GM23338 (cell line): ENCODE measurements around the gene KLK2. TPM values are rescaled to one million over a fixed set of nuclear protein-coding genes. Genes with fewer than 3 reads are reported as not detected.

ENCODE experiments used
- ATAC-seq: fragments of 200-7000 bp; cut with Tn5 transposase; 3 replicates; pipeline ENCODE4 v1.9.1; 2020
- DNase-seq: peaks from one replicate; pipeline ENCODE4 v3.0.0-alpha.2; 2015; ENCODE audit warnings: low spot score
- H2AFZ ChIP-seq: fragments of 200-600 bp; sonication (generic); 2 replicates; pipeline ENCODE4 v1.8.0; 2016; ENCODE audit warnings: antibody characterized with exemption, mild to moderate bottlenecking, moderate library complexity
- H3F3A ChIP-seq: fragments of 200-600 bp; sonication (generic); replicated peaks from 2 replicates; pipeline ENCODE4 v1.8.0; 2017; ENCODE audit warnings: antibody characterized with exemption, mixed run types, low read depth
- H3K27ac ChIP-seq: fragments of 200-600 bp; sonication (generic); 2 replicates; pipeline ENCODE4 v1.6.1; 2016; ENCODE audit warnings: low read depth
- H3K27me3 ChIP-seq: fragments of 200-600 bp; sonication (generic); 2 replicates; pipeline ENCODE4 v1.8.0; 2016; ENCODE audit warnings: mild to moderate bottlenecking, mixed run types, moderate library complexity; ENCODE audit not compliant: insufficient read depth
- H3K36me3 ChIP-seq: fragments of 200-600 bp; sonication (generic); 2 replicates; pipeline ENCODE4 v1.8.0; 2016; ENCODE audit warnings: mild to moderate bottlenecking; ENCODE audit not compliant: insufficient read depth
- H3K4me1 ChIP-seq: fragments of 200-600 bp; sonication (generic); 2 replicates; pipeline ENCODE4 v1.8.0; 2016; ENCODE audit warnings: mild to moderate bottlenecking, moderate library complexity; ENCODE audit not compliant: insufficient read depth
- H3K4me2 ChIP-seq: fragments of 200-600 bp; sonication (generic); 2 replicates; pipeline ENCODE4 v1.7.1; 2017; ENCODE audit warnings: mixed run types
- H3K4me3 ChIP-seq: fragments of 200-600 bp; sonication (generic); 2 replicates; pipeline ENCODE4 v1.6.1; 2016; ENCODE audit warnings: mixed run types
- H3K79me2 ChIP-seq: fragments of 200-600 bp; sonication (generic); replicated peaks from 2 replicates; pipeline ENCODE4 v1.8.0; 2017; ENCODE audit warnings: mild to moderate bottlenecking; ENCODE audit not compliant: insufficient read depth
- H3K9me2 ChIP-seq: fragments of 200-600 bp; sonication (generic); 2 replicates; pipeline ENCODE4 v1.8.0; 2017; ENCODE audit not compliant: insufficient read depth
- H4K20me1 ChIP-seq: fragments of 200-600 bp; sonication (generic); replicated peaks from 2 replicates; pipeline ENCODE4 v1.8.0; 2017; ENCODE audit warnings: mild to moderate bottlenecking; ENCODE audit not compliant: insufficient read depth
- H3K27ac Mint-ChIP-seq: 2 replicates; pipeline ENCODE4 v1.8.0; 2020; ENCODE audit warnings: inconsistent platforms, mild to moderate bottlenecking, moderate library complexity, mixed read lengths
- H3K27me3 Mint-ChIP-seq: 3 replicates; pipeline ENCODE4 v1.8.0; 2022; ENCODE audit warnings: low read depth, mild to moderate bottlenecking, moderate library complexity, mixed read lengths, inconsistent platforms; ENCODE audit not compliant: insufficient read depth, poor library complexity
- H3K36me3 Mint-ChIP-seq: 3 replicates; pipeline ENCODE4 v1.8.0; 2021; ENCODE audit warnings: low read depth, mild to moderate bottlenecking, inconsistent platforms, moderate library complexity, mixed read lengths
- H3K4me1 Mint-ChIP-seq: 3 replicates; pipeline ENCODE4 v1.8.0; 2020; ENCODE audit warnings: mild to moderate bottlenecking, inconsistent platforms, mixed read lengths
- H3K4me3 Mint-ChIP-seq: 3 replicates; pipeline ENCODE4 v1.8.0; 2021; ENCODE audit warnings: moderate library complexity, mild to moderate bottlenecking, inconsistent platforms, mixed read lengths
- H3K9me3 Mint-ChIP-seq: 3 replicates; pipeline ENCODE4 v1.8.0; 2020; ENCODE audit warnings: moderate library complexity, mild to moderate bottlenecking, inconsistent platforms, mixed read lengths
- CREB1 ChIP-seq: fragments of 250-450 bp; sonication (Bioruptor Pico); IDR thresholded peaks from 2 replicates; pipeline ENCODE4 v1.5.0; 2020; ENCODE audit warnings: low read depth, mild to moderate bottlenecking, moderate library complexity
- EZH2 ChIP-seq: fragments of 200-600 bp; sonication (generic); IDR thresholded peaks from one replicate; pipeline ENCODE4 v1.8.0; 2017; ENCODE audit warnings: antibody characterized with exemption, mild to moderate bottlenecking, low read depth; ENCODE audit not compliant: unreplicated experiment
- EZH2phosphoT487 ChIP-seq: fragments of 200-600 bp; sonication (generic); IDR thresholded peaks from one replicate; pipeline ENCODE4 v1.8.1; 2018; ENCODE audit warnings: antibody characterized with exemption; ENCODE audit not compliant: unreplicated experiment
- JUNB ChIP-seq: IDR thresholded peaks from one replicate; pipeline ENCODE4 v1.6.1; 2016; ENCODE audit warnings: antibody characterized with exemption; ENCODE audit not compliant: unreplicated experiment
- NANOG ChIP-seq: IDR thresholded peaks from 2 replicates; pipeline ENCODE4 v1.6.1; 2016; ENCODE audit warnings: antibody characterized with exemption, borderline replicate concordance
- POLR2AphosphoS5 ChIP-seq: IDR thresholded peaks from 2 replicates; pipeline ENCODE4 v1.6.1; 2016; ENCODE audit warnings: antibody characterized with exemption, low read depth
- REST ChIP-seq: IDR thresholded peaks from one replicate; pipeline ENCODE4 v1.6.1; 2018; ENCODE audit warnings: antibody characterized with exemption; ENCODE audit not compliant: unreplicated experiment
- STAT1 ChIP-seq: IDR thresholded peaks from one replicate; pipeline ENCODE4 v1.6.1; 2016; ENCODE audit warnings: antibody characterized with exemption; ENCODE audit not compliant: unreplicated experiment
- ZNF114 ChIP-seq: fragments of 250-450 bp; sonication (Bioruptor Pico); IDR thresholded peaks from 2 replicates; pipeline ENCODE4 v1.5.0; 2020; ENCODE audit warnings: mild to moderate bottlenecking, moderate library complexity
- ZNF331 ChIP-seq: fragments of 250-450 bp; sonication (Bioruptor Pico); IDR thresholded peaks from 2 replicates; pipeline ENCODE4 v1.5.0; 2020; ENCODE audit warnings: low read depth, mild to moderate bottlenecking, moderate library complexity
- polyA plus RNA-seq: library from polyadenylated mRNA; unstranded; fragments of >200 nt; fragmentation: Nextera tagmentation; extraction: Ambion mirVana; gene quantifications from 2 replicates; pipeline ENCODE4 v1.2.1, GENCODE V29; 2016
- total RNA-seq: library from RNA; depleted of rRNA; stranded (reverse); fragments of >200 nt; shearing (Covaris generic); gene quantifications from 2 replicates; pipeline ENCODE4 v1.2.3, GENCODE V29; 2014
- TF ChIP-seq, protein P1 (sequence below): IDR thresholded peaks from 2 replicates; pipeline ENCODE4 v1.6.1; 2016; ENCODE audit warnings: antibody characterized with exemption
- TF ChIP-seq, protein P2 (sequence below): fragments of 250-450 bp; sonication (Bioruptor Pico); IDR thresholded peaks from 2 replicates; pipeline ENCODE4 v1.5.0; 2020; ENCODE audit warnings: mild to moderate bottlenecking, moderate library complexity

The KLK2 gene
- total and polyA plus RNA-seq, 2 experiments from 2014 or later, result 0.18 to 0.69 TPM

DNA sequence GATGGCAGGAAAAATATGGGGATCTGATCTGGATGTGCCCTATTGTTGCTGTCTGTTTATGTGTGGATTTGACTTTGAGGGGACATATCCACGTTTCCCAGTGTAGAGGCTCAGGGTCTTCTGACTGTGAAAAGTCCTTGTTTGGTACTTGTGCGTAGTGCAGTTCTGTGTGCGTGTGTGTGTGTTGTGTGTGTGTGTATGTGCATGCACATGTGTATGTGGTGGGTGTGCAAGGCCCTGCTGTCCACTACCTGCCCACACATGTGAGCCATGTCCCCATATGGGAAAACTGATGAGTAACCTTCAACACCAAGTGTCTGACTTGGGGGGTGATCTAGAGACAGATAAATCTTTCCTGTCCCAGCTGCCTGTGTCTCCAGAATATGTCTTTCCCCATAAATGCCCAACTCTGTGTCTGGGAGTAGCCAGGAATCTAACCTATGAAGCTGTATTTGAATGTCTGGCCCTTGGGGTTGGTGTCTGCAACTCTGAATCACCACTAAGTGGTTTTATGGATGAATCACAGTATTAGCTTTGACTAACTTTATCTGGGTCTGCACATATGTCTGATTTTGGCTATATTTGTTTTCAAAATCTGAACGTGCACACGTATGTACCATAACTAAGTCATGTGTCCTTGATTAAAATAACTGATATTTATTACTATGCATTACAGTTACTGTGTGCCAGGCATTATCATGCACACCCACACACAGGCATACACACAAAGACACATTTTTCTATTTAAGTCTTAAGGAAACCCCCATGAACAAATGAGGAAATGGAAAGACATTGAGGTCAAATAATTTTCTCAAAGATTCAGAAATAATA is 17.4 kb downstream of the KLK2 start:
- no peak overlapping the region for H2AFZ ChIP-seq
- H3K9me2 ChIP-seq, result no peaks in the 10 kb centered on the region
- H3K27ac ChIP-seq, result no peak overlapping the region

More for the DNA sequence above, 17.4 kb downstream of the KLK2 start:
- H3K4me1 ChIP-seq, result no peaks in the 10 kb centered on the region
- no peaks in the 10 kb centered on the region for H3K27me3 ChIP-seq
- H4K20me1 ChIP-seq, result no peaks in the 10 kb centered on the region
- no peak for ATAC-seq
- H3K9me3 Mint-ChIP-seq, result peaks cover 97% of the 10 kb centered on the region
- no peak overlapping the region for H3K4me2 ChIP-seq
- H3K36me3 Mint-ChIP-seq, result peaks cover 48% of the 10 kb centered on the region
- H3K4me1 Mint-ChIP-seq, result no peaks in the 10 kb centered on the region; the same call in 2 of the 3 replicates
- H3K79me2 ChIP-seq, result no peaks in the 10 kb centered on the region
- no peak overlapping the region for H3K4me3 Mint-ChIP-seq
- no peak overlapping the region for H3K27ac Mint-ChIP-seq
- H3K36me3 ChIP-seq, result no peaks in the 10 kb centered on the region
- peaks cover 11% of the 10 kb centered on the region for H3K27me3 Mint-ChIP-seq
- no peak overlapping the region for H3K4me3 ChIP-seq
- no peak for DNase-seq
- no peaks in the 10 kb centered on the region for H3F3A ChIP-seq
- TF ChIP-seq NANOG (no peak), REST (no peak), ZNF331 (CRISPR knock-in tag) (no peak), EZH2 (no peak), ZNF114 (CRISPR knock-in tag) (no peak), CREB1 (CRISPR knock-in tag) (no peak), POLR2AphosphoS5 (no peak), STAT1 (no peak), JUNB (no peak), EZH2phosphoT487 (no peak)
- TF ChIP-seq, protein P1, sequence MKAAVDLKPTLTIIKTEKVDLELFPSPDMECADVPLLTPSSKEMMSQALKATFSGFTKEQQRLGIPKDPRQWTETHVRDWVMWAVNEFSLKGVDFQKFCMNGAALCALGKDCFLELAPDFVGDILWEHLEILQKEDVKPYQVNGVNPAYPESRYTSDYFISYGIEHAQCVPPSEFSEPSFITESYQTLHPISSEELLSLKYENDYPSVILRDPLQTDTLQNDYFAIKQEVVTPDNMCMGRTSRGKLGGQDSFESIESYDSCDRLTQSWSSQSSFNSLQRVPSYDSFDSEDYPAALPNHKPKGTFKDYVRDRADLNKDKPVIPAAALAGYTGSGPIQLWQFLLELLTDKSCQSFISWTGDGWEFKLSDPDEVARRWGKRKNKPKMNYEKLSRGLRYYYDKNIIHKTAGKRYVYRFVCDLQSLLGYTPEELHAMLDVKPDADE, result no peak
- TF ChIP-seq, protein P2, sequence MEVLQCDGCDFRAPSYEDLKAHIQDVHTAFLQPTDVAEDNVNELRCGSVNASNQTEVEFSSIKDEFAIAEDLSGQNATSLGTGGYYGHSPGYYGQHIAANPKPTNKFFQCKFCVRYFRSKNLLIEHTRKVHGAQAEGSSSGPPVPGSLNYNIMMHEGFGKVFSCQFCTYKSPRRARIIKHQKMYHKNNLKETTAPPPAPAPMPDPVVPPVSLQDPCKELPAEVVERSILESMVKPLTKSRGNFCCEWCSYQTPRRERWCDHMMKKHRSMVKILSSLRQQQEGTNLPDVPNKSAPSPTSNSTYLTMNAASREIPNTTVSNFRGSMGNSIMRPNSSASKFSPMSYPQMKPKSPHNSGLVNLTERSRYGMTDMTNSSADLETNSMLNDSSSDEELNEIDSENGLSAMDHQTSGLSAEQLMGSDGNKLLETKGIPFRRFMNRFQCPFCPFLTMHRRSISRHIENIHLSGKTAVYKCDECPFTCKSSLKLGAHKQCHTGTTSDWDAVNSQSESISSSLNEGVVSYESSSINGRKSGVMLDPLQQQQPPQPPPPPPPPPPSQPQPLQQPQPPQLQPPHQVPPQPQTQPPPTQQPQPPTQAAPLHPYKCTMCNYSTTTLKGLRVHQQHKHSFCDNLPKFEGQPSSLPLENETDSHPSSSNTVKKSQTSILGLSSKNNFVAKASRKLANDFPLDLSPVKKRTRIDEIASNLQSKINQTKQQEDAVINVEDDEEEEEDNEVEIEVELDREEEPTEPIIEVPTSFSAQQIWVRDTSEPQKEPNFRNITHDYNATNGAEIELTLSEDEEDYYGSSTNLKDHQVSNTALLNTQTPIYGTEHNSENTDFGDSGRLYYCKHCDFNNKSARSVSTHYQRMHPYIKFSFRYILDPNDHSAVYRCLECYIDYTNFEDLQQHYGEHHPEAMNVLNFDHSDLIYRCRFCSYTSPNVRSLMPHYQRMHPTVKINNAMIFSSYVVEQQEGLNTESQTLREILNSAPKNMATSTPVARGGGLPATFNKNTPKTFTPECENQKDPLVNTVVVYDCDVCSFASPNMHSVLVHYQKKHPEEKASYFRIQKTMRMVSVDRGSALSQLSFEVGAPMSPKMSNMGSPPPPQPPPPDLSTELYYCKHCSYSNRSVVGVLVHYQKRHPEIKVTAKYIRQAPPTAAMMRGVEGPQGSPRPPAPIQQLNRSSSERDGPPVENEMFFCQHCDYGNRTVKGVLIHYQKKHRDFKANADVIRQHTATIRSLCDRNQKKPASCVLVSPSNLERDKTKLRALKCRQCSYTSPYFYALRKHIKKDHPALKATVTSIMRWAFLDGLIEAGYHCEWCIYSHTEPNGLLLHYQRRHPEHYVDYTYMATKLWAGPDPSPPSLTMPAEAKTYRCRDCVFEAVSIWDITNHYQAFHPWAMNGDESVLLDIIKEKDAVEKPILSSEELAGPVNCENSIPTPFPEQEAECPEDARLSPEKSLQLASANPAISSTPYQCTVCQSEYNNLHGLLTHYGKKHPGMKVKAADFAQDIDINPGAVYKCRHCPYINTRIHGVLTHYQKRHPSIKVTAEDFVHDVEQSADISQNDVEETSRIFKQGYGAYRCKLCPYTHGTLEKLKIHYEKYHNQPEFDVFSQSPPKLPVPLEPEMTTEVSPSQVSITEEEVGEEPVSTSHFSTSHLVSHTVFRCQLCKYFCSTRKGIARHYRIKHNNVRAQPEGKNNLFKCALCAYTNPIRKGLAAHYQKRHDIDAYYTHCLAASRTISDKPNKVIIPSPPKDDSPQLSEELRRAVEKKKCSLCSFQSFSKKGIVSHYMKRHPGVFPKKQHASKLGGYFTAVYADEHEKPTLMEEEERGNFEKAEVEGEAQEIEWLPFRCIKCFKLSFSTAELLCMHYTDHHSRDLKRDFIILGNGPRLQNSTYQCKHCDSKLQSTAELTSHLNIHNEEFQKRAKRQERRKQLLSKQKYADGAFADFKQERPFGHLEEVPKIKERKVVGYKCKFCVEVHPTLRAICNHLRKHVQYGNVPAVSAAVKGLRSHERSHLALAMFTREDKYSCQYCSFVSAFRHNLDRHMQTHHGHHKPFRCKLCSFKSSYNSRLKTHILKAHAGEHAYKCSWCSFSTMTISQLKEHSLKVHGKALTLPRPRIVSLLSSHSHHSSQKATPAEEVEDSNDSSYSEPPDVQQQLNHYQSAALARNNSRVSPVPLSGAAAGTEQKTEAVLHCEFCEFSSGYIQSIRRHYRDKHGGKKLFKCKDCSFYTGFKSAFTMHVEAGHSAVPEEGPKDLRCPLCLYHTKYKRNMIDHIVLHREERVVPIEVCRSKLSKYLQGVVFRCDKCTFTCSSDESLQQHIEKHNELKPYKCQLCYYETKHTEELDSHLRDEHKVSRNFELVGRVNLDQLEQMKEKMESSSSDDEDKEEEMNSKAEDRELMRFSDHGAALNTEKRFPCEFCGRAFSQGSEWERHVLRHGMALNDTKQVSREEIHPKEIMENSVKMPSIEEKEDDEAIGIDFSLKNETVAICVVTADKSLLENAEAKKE (CRISPR knock-in tag), result no peak
